NCI-H1105 treated with DMSO at 0.1 percent for 48 hours (cell line): Measurements from ENCODE around the gene RUFY1.
A peak's percentile ranks its signal among the peaks of the same experiment; 100 is the strongest.
"Not testable (repeated sequence)": the region's sequence is repeated elsewhere in the genome, so short reads cannot be mapped to it uniquely, and the experiment has no call there.

ENCODE experiments used
- DNase-seq: peaks from one replicate; lab custom pipeline; 2025; lab: John Stamatoyannopoulos, UW

The RUFY1 gene

GRCh38 chr5:179550511-179551342 is at the start of gene RUFY1:
TSS of gene RUFY1 (plus strand) at chr5:179550554. CDS start at chr5:179550570, 16 bp downstream.
- DNase-seq, result peak; percentile 47

- not testable (repeated sequence) for DNase-seq
Measured at GRCh38 chr5:179501997-179502396, 48.4 kb upstream of the RUFY1 start.

DNA sequence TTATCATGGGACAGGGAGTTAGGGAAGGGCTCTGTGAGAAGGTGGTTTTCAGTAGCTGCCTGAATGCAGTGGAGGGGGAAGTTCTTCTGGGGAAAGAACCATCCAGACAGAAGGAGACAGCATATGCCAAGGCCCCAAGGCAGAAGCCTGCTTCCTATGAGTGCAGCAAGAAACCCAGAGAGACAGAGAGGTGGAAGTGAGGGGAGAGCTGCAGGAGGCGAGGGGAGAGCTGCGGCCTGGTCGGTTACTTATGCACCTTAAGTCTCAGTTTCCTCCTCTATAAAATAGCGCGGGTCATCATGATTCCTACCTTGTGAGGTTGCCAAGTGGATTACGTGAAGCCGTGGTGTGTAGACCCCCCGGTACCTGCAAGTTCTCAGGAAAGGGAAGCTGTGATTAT is 47.9 kb upstream of the RUFY1 start:
- not testable (repeated sequence) for DNase-seq

- DNase-seq, result no peak
Measured at GRCh38 chr5:179504191-179504590, 46.2 kb upstream of the RUFY1 start.

DNA sequence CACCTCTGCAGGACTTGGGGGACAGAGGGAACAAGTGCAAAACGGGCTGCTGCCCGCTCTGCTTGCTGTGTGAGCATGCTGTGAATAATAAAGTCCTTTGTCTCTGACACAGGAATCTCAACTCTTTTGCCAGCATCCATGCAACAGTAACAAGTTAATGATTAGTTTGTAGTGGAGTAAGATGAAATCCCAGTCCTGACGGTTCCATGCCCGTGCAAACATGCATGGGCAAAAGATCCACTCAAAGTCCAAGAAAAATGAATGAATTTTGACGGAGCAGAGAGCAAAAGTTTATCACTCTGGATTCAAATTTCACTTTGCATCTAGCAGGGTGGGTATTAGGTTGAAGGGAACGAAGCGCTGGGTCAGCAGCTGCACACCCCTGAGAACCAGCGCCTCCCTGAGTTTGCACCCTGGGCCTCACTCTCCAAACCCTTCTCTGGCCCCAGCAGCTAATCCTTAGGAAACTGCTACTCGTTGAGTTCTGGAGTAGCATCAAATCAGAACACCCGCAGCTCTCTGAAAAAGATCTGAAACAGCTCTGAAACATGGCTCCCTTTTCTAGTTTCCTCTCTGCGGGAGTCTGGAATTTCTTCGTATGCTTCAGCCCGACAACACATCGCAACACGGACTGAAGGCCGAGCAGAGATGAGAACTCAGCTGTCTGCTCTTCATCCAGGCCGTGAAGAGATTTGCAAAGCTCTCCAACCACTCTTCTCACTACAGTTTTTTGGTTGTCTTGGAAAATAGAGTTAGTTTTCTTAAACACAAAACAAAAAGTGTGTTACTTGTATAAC is 45.6 kb upstream of the RUFY1 start:
- no peak for DNase-seq

GRCh38 chr5:179505636-179506261 is 44.6 kb upstream of the RUFY1 start:
- DNase-seq, result no peak

- no peak for DNase-seq
Measured at GRCh38 chr5:179509239-179509638, 41.1 kb upstream of the RUFY1 start.

DNA sequence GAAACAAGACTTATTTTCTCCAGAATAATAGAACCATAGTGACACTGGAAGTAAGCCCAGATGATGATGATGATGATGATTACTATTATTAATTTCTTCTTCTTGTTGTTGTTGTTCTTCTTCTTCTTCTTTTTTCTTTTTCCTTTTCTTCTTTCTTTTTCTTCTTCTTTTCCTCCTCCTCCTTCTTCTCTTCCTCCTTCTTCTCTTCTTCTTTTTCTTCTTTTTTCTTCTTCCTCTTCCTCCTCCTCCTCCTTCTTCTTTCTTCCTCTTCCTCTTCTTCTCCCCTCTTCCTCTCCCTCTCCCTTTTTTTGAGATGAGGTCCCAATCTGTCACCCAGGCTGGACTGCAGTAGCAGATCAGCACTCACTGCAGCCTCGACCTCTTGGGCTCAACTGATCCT is 40.5 kb upstream of the RUFY1 start:
- no peak for DNase-seq

DNA sequence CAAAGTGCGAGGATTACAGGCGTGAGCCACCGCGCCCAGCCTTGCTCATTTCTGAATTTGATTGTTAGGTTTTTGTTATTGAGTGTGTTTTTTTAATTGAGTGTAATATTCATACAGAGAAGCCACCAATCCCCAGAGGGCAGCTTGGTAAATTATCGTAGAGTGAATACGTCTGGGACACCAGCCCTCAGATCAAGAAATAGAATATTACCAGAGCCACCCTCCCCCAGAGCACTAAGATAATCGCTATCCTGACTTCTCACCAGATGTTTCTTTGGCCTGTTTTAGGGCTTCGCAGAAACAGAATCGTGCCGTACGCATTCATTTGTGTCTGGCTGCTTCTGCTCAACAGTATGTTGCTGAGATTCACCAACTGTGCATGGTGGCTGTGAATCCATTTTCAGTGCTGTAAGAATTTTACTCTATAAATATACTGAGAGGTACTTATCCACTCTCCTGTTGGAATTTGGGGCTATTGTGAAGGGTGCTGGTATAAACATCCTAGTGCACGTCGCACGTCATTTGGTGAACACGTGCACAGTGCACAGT is 37.8 kb upstream of the RUFY1 start:
- no peak for DNase-seq

- not testable (repeated sequence) for DNase-seq
Measured at GRCh38 chr5:179515501-179515900, 34.9 kb upstream of the RUFY1 start.

- no peak for DNase-seq
Measured at GRCh38 chr5:179516221-179516620, 34.1 kb upstream of the RUFY1 start.

DNA sequence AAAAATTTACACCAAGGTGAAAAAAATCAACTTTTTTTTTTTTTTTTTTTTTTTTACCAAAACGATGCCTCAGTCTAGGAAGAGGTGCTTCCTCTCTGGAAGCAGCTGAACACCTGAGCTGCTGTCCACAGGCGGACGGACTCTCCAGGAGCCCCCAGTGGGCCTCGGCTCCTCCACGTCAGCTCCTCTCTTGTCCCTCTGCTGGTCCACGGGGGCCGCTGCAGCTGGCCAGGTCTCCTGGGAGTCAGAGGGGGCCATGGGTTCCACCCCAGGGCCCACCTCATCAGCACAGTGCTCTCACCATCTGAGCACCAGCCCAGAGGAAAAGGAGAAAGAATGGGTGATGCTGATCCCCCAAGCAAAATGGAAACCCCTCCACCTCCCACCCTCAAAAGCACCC is 32.6 kb upstream of the RUFY1 start:
- not testable (repeated sequence) for DNase-seq

GRCh38 chr5:179518369-179518768 is 32.0 kb upstream of the RUFY1 start:
- not testable (repeated sequence) for DNase-seq

GRCh38 chr5:179519416-179520070 is 30.8 kb upstream of the RUFY1 start:
- DNase-seq, result not testable (repeated sequence)

DNA sequence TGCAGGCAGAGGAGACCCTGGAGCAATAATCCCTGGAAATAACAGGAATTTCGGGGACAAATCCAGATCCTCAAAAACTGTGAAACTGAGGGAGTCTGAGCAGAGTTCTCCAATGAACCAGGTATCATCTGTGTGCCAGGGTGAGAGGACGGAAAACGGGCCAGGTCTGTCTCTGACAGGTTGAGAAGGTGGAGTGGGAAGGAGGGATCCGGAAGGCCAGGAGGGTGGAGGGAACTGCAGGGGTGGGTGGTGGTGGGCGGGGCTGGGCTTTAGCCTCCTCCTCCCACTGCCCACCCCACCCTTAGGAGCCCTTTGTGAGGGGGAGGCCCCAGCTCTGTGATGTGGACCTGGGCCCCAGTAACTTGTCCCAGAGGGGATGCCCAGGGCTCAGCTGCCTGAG is 28.2 kb upstream of the RUFY1 start:
- DNase-seq, result not testable (repeated sequence)

DNA sequence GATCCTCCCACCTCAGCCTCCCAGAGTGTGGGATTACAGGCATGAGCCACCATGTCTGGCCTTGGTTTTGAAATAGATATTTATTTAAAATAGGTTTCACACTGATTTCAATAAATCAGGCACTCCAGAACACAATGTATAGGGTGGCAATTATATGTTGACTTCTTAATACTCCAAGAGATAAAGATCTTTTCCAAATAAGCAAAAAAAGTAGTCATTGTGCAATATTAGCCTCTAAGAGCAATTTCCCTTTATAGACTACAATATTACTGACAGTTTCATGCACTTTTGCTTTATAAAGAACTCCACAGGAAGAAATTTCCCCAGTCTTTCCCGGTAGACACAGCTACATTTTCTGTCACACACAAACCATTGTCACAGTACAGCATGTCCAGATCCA is 23.4 kb upstream of the RUFY1 start:
- no peak for DNase-seq

- DNase-seq, result no peak
Measured at GRCh38 chr5:179530069-179530998, 20.0 kb upstream of the RUFY1 start.

DNA sequence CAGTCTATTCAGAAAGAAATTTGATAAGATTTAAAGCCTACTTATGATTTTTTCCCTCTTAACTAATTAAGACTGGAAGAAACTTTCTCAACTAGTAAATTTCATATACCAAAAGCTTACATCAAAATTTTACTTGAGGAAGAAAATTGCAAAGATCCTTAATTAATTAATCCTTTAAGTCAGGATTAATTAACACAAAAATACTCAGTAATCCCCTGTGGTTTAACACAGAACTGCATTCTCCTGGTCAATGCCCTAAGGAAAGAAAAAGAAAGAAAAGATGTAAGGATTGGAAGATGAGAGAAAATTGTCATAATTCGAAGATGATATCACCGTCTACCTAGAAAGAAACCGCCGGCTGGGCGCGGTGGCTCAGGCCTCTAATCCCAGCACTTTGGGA is 17.3 kb upstream of the RUFY1 start:
- DNase-seq, result no peak

- no peak for DNase-seq
Measured at GRCh38 chr5:179533907-179534306, 16.4 kb upstream of the RUFY1 start.

DNA sequence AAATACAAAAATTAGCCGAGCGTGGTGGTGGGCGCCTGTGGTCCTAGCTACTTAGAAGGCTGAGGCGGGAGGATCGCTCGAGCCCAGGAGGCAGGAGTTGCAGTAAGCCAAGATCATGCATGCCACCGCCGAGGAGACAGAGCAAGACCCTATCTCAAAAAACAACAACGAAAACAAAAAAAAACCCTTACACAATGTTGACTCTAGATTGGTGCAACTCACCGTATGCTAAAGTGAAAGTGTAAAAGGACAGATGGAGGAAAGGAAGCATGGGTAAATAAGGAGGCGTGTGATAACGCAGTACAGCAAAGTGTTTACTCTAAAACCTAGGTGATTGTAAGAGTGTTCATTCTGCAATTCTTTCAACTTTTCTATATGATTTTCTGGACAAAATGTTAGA is 15.9 kb upstream of the RUFY1 start:
- DNase-seq, result no peak

DNA sequence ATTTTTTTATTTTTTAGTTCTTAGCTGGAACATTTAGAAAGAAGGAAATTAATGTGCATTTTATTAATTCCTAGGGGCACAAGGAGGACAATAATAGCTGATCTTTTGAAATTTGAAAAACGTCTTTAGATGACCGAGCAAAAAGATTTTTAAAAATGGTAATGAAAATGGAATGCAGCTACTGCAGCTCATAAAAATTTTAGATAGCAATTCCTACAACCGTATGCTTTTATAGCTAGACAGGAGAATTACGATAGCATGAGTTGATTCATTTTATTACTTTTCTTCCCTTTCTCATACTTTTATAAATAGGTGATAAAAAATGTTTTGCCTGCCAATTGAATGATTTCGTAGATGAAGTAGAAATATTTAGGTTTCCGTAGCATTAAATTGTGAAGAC is 13.7 kb upstream of the RUFY1 start:
- no peak for DNase-seq
